Neuronal stem cell (in vitro differentiated cells): Measurements from ENCODE around the gene ZFP64.

Experiments
- DNase-seq: peaks from one replicate; pipeline ENCODE4 v3.0.0-alpha.2; 2013; ENCODE audit warnings: low spot score
- H2AFZ ChIP-seq: one replicate; pipeline ENCODE4 v1.6.1; 2013; ENCODE audit warnings: mild to moderate bottlenecking, low read length, inconsistent platforms
- H2AK5ac ChIP-seq: 2 replicates; pipeline ENCODE4 v1.6.1; 2013; ENCODE audit warnings: low read depth, mild to moderate bottlenecking, inconsistent platforms, low read length, moderate library complexity, mixed read lengths
- H2BK120ac ChIP-seq: 2 replicates; pipeline ENCODE4 v1.6.1; 2013; ENCODE audit warnings: low read depth, mild to moderate bottlenecking, inconsistent platforms, low read length, moderate library complexity, mixed read lengths
- H2BK12ac ChIP-seq: one replicate; pipeline ENCODE4 v1.6.1; 2013; ENCODE audit warnings: low read length, inconsistent platforms
- H2BK15ac ChIP-seq: 2 replicates; pipeline ENCODE4 v1.6.1; 2013; ENCODE audit warnings: mild to moderate bottlenecking, low read length, inconsistent platforms, mixed read lengths
- H2BK5ac ChIP-seq: one replicate; pipeline ENCODE4 v1.6.1; 2013; ENCODE audit warnings: inconsistent platforms, mild to moderate bottlenecking, low read length, moderate library complexity
- H3K14ac ChIP-seq: one replicate; pipeline ENCODE4 v1.6.1; 2013; ENCODE audit warnings: low read length, inconsistent platforms
- H3K18ac ChIP-seq: 2 replicates; pipeline ENCODE4 v1.6.1; 2013; ENCODE audit warnings: low read length, inconsistent platforms
- H3K23ac ChIP-seq: 2 replicates; pipeline ENCODE4 v1.6.1; 2013; ENCODE audit warnings: low read depth, mild to moderate bottlenecking, mixed read lengths, low read length, inconsistent platforms; ENCODE audit not compliant: poor library complexity
- H3K27ac ChIP-seq: replicated peaks from 3 replicates; pipeline ENCODE4 v1.5.1; 2013; ENCODE audit warnings: low read length, inconsistent platforms
- H3K27me3 ChIP-seq, 3 experiments: 2 replicates each; pipeline ENCODE4 v1.6.1; 2013; ENCODE audit warnings: low read length in 3 of 3, mild to moderate bottlenecking in 2 of 3, inconsistent platforms in 1 of 3, low read depth in 1 of 3, mixed read lengths in 1 of 3, moderate library complexity in 1 of 3; ENCODE audit not compliant: control insufficient read depth in 3 of 3, insufficient read depth in 3 of 3
- H3K36me3 ChIP-seq, 2 donors: replicated peaks in 1 of 2; 2 replicates each; pipeline ENCODE4 v1.6.1; 2013; ENCODE audit warnings: low read length in 2 of 2; ENCODE audit not compliant: control insufficient read depth in 2 of 2, insufficient read depth in 2 of 2
- H3K4ac ChIP-seq: 2 replicates; pipeline ENCODE4 v1.6.1; 2013; ENCODE audit warnings: inconsistent platforms, mild to moderate bottlenecking, low read length, moderate library complexity
- H3K4me1 ChIP-seq, 2 donors: 1 replicate in 1 of 2; 2 replicates in 1 of 2; pipeline ENCODE4 v1.6.1; 2013; ENCODE audit warnings: low read length in 2 of 2, low read depth in 1 of 2; ENCODE audit not compliant: control insufficient read depth in 2 of 2, insufficient read depth in 1 of 2
- H3K4me2 ChIP-seq: one replicate; pipeline ENCODE4 v1.6.1; 2013; ENCODE audit warnings: mild to moderate bottlenecking, low read length, inconsistent platforms; ENCODE audit not compliant: insufficient read depth, poor library complexity, severe bottlenecking
- H3K4me3 ChIP-seq, 2 donors: 2 replicates each; pipeline ENCODE4 v1.5.1; 2013; ENCODE audit warnings: low read length in 2 of 2, mild to moderate bottlenecking in 2 of 2, inconsistent platforms in 1 of 2, moderate library complexity in 1 of 2
- H3K79me1 ChIP-seq: one replicate; pipeline ENCODE4 v1.6.1; 2013; ENCODE audit warnings: low read depth, mild to moderate bottlenecking, inconsistent platforms, low read length, moderate library complexity
- H3K9ac ChIP-seq: one replicate; pipeline ENCODE4 v1.6.1; 2013; ENCODE audit warnings: mild to moderate bottlenecking, low read depth, low read length, inconsistent platforms; ENCODE audit not compliant: poor library complexity
- H3K9me3 ChIP-seq, 2 donors: replicated peaks in 1 of 2; 2 replicates each; pipeline versions ENCODE3 to v1.6.1; 2013; ENCODE audit warnings: low read length in 2 of 2, mild to moderate bottlenecking in 2 of 2, inconsistent platforms in 1 of 2, low read depth in 1 of 2, mixed read lengths in 1 of 2, moderate library complexity in 1 of 2; ENCODE audit not compliant: control insufficient read depth in 2 of 2, insufficient read depth in 1 of 2
- H4K8ac ChIP-seq: one replicate; pipeline ENCODE4 v1.6.1; 2013; ENCODE audit warnings: low read depth, mild to moderate bottlenecking, inconsistent platforms, low read length, moderate library complexity
- H4K91ac ChIP-seq: one replicate; pipeline ENCODE4 v1.6.1; 2013; ENCODE audit warnings: low read length, low read depth, mild to moderate bottlenecking, inconsistent platforms; ENCODE audit not compliant: poor library complexity
- WGBS, 2 donors: extraction: QIAGEN DNeasy Blood & Tissue Kit; methylation state at CpG; one replicate each; pipeline ENCODE4 v1.1.7; 2013; ENCODE audit warnings: missing lambda C conversion rate in 2 of 2, mixed read lengths in 1 of 2; ENCODE audit not compliant: insufficient read length in 2 of 2, insufficient replicate concordance in 1 of 2; ENCODE audit errors: extremely low coverage in 2 of 2; 5-methylcytosine and 5-hydroxymethylcytosine counted together

ZFP64 gene

GRCh38 chr20:52127309-52127708, 64.3 kb downstream of the ZFP64 start:
- DNase-seq = no peak
- Histone ChIP-seq H2BK5ac (no peak overlapping the region), H2BK12ac (no peak overlapping the region), H2BK120ac (no peak overlapping the region), H2AK5ac (no peak overlapping the region), H4K8ac (no peak overlapping the region), H3K14ac (no peak overlapping the region), H3K79me1 (no peaks in the 10 kb centered on the region), H3K4me1 (no peaks in the 10 kb centered on the region), H3K4ac (no peak overlapping the region), H3K18ac (no peak overlapping the region), H3K9ac (no peak overlapping the region), H3K9me3 (no peaks in the 10 kb centered on the region), H3K4me2 (no peak overlapping the region), H3K4me3 (no peak overlapping the region), H3K27ac (no peak overlapping the region), H2BK15ac (no peak overlapping the region), H2AFZ (no peak overlapping the region), H4K91ac (no peak overlapping the region), H3K23ac (no peak overlapping the region), H3K36me3 (no peaks in the 10 kb centered on the region), H3K27me3 (no peaks in the 10 kb centered on the region)
- WGBS, 2 donors = no CpG with 5 or more reads among the region's 4 CpGs

- H2BK5ac ChIP-seq = no peak overlapping the region
- WGBS, 2 donors = no CpG with 5 or more reads among the region's 3 CpGs
- H4K8ac ChIP-seq = no peak overlapping the region
- H3K4me1 ChIP-seq = no peaks in the 10 kb centered on the region
- no peak overlapping the region for H2AFZ ChIP-seq
- H2AK5ac ChIP-seq = no peak overlapping the region
- H2BK15ac ChIP-seq = no peak overlapping the region
- DNase-seq = no peak
- H3K14ac ChIP-seq = no peak overlapping the region
- no peaks in the 10 kb centered on the region for H3K79me1 ChIP-seq
- peaks cover 0 to 3% of the 10 kb centered on the region in 2 donors for H3K9me3 ChIP-seq
- no peak overlapping the region for H3K4me3 ChIP-seq
- H3K36me3 ChIP-seq = no peaks in the 10 kb centered on the region
- no peak overlapping the region for H3K18ac ChIP-seq
- no peak overlapping the region for H3K23ac ChIP-seq
- no peak overlapping the region for H3K9ac ChIP-seq
- H3K4ac ChIP-seq = no peak overlapping the region
- no peaks in the 10 kb centered on the region for H3K27me3 ChIP-seq
- no peak overlapping the region for H3K27ac ChIP-seq
- no peak overlapping the region for H2BK120ac ChIP-seq
- no peak overlapping the region for H4K91ac ChIP-seq
- H2BK12ac ChIP-seq = no peak overlapping the region
- no peak overlapping the region for H3K4me2 ChIP-seq
These were observed 66.8 kb downstream of the ZFP64 start for GRCh38 chr20:52124821-52125220.

GRCh38 chr20:52118696-52119095, 72.9 kb downstream of the ZFP64 start:
- WGBS, 2 donors = no CpG with 5 or more reads among the region's 5 CpGs
- H3K18ac ChIP-seq = no peak overlapping the region

GRCh38 chr20:52118016-52118623, 73.5 kb downstream of the ZFP64 start:
- H4K8ac ChIP-seq = no peak overlapping the region
- WGBS, 2 donors = no CpG with 5 or more reads among the region's 2 CpGs
- H3K4ac ChIP-seq = no peak overlapping the region
- no peak overlapping the region for H3K23ac ChIP-seq
- H2BK15ac ChIP-seq = no peak overlapping the region
- DNase-seq = no peak
- H3K18ac ChIP-seq = no peak overlapping the region
- no peaks in the 10 kb centered on the region for H3K27me3 ChIP-seq
- peaks cover 0 to 7% of the 10 kb centered on the region in 2 donors for H3K9me3 ChIP-seq
- no peaks in the 10 kb centered on the region for H3K36me3 ChIP-seq
- H2BK12ac ChIP-seq = no peak overlapping the region
- H3K4me2 ChIP-seq = no peak overlapping the region
- H2BK120ac ChIP-seq = no peak overlapping the region
- no peak overlapping the region for H3K14ac ChIP-seq
- H4K91ac ChIP-seq = no peak overlapping the region
- no peaks in the 10 kb centered on the region for H3K79me1 ChIP-seq
- H3K27ac ChIP-seq = no peak overlapping the region
- no peaks in the 10 kb centered on the region for H3K4me1 ChIP-seq
- no peak overlapping the region for H3K9ac ChIP-seq
- H3K4me3 ChIP-seq = no peak overlapping the region
- no peak overlapping the region for H2AK5ac ChIP-seq
- H2BK5ac ChIP-seq = no peak overlapping the region
- H2AFZ ChIP-seq = no peak overlapping the region

More at GRCh38 chr20:52118696-52119095, 72.9 kb downstream of the ZFP64 start:
- Histone ChIP-seq H2BK15ac (no peak overlapping the region), H3K4ac (no peak overlapping the region), H3K27ac (no peak overlapping the region), H4K8ac (no peak overlapping the region), H3K79me1 (no peaks in the 10 kb centered on the region), H2BK5ac (no peak overlapping the region), H3K9ac (no peak overlapping the region), H3K9me3 (peaks cover 0 to 7% of the 10 kb centered on the region in 2 donors), H3K36me3 (no peaks in the 10 kb centered on the region), H3K4me2 (no peak overlapping the region), H2AFZ (no peak overlapping the region), H4K91ac (no peak overlapping the region), H3K4me3 (no peak overlapping the region), H3K4me1 (no peaks in the 10 kb centered on the region), H3K14ac (no peak overlapping the region), H2BK120ac (no peak overlapping the region), H2AK5ac (no peak overlapping the region), H3K27me3 (no peaks in the 10 kb centered on the region), H2BK12ac (no peak overlapping the region), H3K23ac (no peak overlapping the region)
- no peak for DNase-seq
